WTC11 (cell line): ENCODE results near the gene PRAME. TPM values are rescaled to one million over a fixed set of nuclear protein-coding genes. Genes with fewer than 3 reads are reported as not detected.

ENCODE experiments used
- ATAC-seq: fragments of 200-7000 bp; cut with Tn5 transposase; 2 replicates; pipeline ENCODE4 v1.10.0; 2021; ENCODE audit warnings: mild to moderate bottlenecking, moderate library complexity
- CTCF ChIA-PET: fragments of 300-600 bp; sonication (Branson Sonifier 250); formaldehyde crosslinking; loops from one replicate; lab custom pipeline; 2021; ENCODE audit warnings: antibody characterized with exemption; lab: Charles Lee
- POLR2A ChIA-PET: fragments of 350-600 bp; sonication (Branson Sonifier 250); formaldehyde crosslinking; loops from one replicate; lab custom pipeline; 2021; ENCODE audit warnings: antibody characterized with exemption; lab: Charles Lee
- DNase-seq: peaks from one replicate; pipeline ENCODE4 v3.0.0; 2021; ENCODE audit warnings: low spot score
- H3K27ac Mint-ChIP-seq: 2 replicates; pipeline ENCODE4 v1.8.0; 2021; ENCODE audit warnings: mixed read lengths
- H3K27me3 Mint-ChIP-seq: 2 replicates; pipeline ENCODE4 v1.8.0; 2021; ENCODE audit warnings: low read depth, mild to moderate bottlenecking, moderate library complexity, mixed read lengths
- H3K36me3 Mint-ChIP-seq: 2 replicates; pipeline ENCODE4 v1.8.0; 2021; ENCODE audit warnings: mixed read lengths
- H3K4me1 Mint-ChIP-seq: 2 replicates; pipeline ENCODE4 v1.8.0; 2022; ENCODE audit warnings: mixed read lengths
- H3K4me3 Mint-ChIP-seq: 2 replicates; pipeline ENCODE4 v1.8.0; 2021; ENCODE audit warnings: mild to moderate bottlenecking, moderate library complexity, mixed read lengths
- H3K9me3 Mint-ChIP-seq: 2 replicates; pipeline ENCODE4 v1.8.0; 2021; ENCODE audit warnings: mixed read lengths
- ATF3 ChIP-seq: sonication (generic); formaldehyde crosslinking; conservative IDR thresholded peaks from 2 replicates; pipeline ENCODE4 v1.8.1; 2022; ENCODE audit warnings: mild to moderate bottlenecking, missing genetic modification reagents
- CREB1 ChIP-seq: sonication (generic); formaldehyde crosslinking; IDR thresholded peaks from 2 replicates; pipeline ENCODE4 v1.8.0; 2023; ENCODE audit warnings: mild to moderate bottlenecking, missing genetic modification reagents
- ELF4 ChIP-seq: sonication (generic); formaldehyde crosslinking; IDR thresholded peaks from 2 replicates; pipeline ENCODE4 v1.8.1; 2022; ENCODE audit warnings: low read depth, mild to moderate bottlenecking, moderate library complexity, missing genetic modification reagents
- EMX1 ChIP-seq: fragments of 250-450 bp; sonication (Bioruptor Pico); IDR thresholded peaks from 2 replicates; pipeline ENCODE4 v1.8.0; 2021; ENCODE audit warnings: mild to moderate bottlenecking
- ESRRA ChIP-seq: sonication (generic); formaldehyde crosslinking; IDR thresholded peaks from 2 replicates; pipeline ENCODE4 v1.8.1; 2022; ENCODE audit warnings: mild to moderate bottlenecking, missing genetic modification reagents, borderline replicate concordance
- FOXJ3 ChIP-seq: sonication (generic); formaldehyde crosslinking; IDR thresholded peaks from 2 replicates; pipeline ENCODE4 v1.9.0; 2021; ENCODE audit warnings: missing genetic modification reagents, mild to moderate bottlenecking, borderline replicate concordance
- FOXP1 ChIP-seq: sonication (generic); formaldehyde crosslinking; IDR thresholded peaks from 2 replicates; pipeline ENCODE4 v1.8.0; 2022; ENCODE audit warnings: missing genetic modification reagents, mild to moderate bottlenecking, moderate library complexity, borderline replicate concordance
- JAZF1 ChIP-seq: fragments of 250-450 bp; sonication (Bioruptor Pico); IDR thresholded peaks from 2 replicates; pipeline ENCODE4 v1.9.0; 2021; ENCODE audit warnings: moderate library complexity, mild to moderate bottlenecking, inconsistent platforms
- JUN ChIP-seq: sonication (generic); formaldehyde crosslinking; IDR thresholded peaks from 2 replicates; pipeline ENCODE4 v1.8.0; 2023; ENCODE audit warnings: mild to moderate bottlenecking, missing genetic modification reagents
- MLX ChIP-seq: sonication (generic); formaldehyde crosslinking; IDR thresholded peaks from 2 replicates; pipeline ENCODE4 v1.8.1; 2023; ENCODE audit warnings: mild to moderate bottlenecking, missing genetic modification reagents, moderate library complexity
- MXD4 ChIP-seq: fragments of 250-450 bp; sonication (Bioruptor Pico); IDR thresholded peaks from 2 replicates; pipeline ENCODE4 v1.8.0; 2021; ENCODE audit warnings: mild to moderate bottlenecking, moderate library complexity, borderline replicate concordance
- NFATC4 ChIP-seq: fragments of 250-450 bp; sonication (Bioruptor Pico); IDR thresholded peaks from 2 replicates; pipeline ENCODE4 v1.9.0; 2021; ENCODE audit warnings: mild to moderate bottlenecking
- NFYB ChIP-seq: sonication (generic); formaldehyde crosslinking; conservative IDR thresholded peaks from 2 replicates; pipeline ENCODE4 v1.8.0; 2022; ENCODE audit warnings: low read depth, missing genetic modification reagents
- ZNF281 ChIP-seq: sonication (generic); formaldehyde crosslinking; IDR thresholded peaks from 2 replicates; pipeline ENCODE4 v1.8.0; 2023; ENCODE audit warnings: mild to moderate bottlenecking, missing genetic modification reagents
- ZNF416 ChIP-seq: fragments of 250-450 bp; sonication (Bioruptor Pico); IDR thresholded peaks from 2 replicates; pipeline ENCODE4 v1.9.0; 2021; ENCODE audit warnings: mild to moderate bottlenecking, inconsistent platforms
- ZNF671 ChIP-seq: fragments of 250-450 bp; sonication (Bioruptor Pico); IDR thresholded peaks from 2 replicates; pipeline ENCODE4 v1.8.0; 2021; ENCODE audit warnings: mild to moderate bottlenecking
- total RNA-seq: library from RNA; stranded (reverse); gene quantifications from 3 replicates; pipeline ENCODE4 v1.2.3, GENCODE V29; 2021
- TF ChIP-seq, protein P1 (sequence below): sonication (generic); formaldehyde crosslinking; IDR thresholded peaks from 2 replicates; pipeline ENCODE4 v1.8.1; 2022; ENCODE audit warnings: low read depth, missing genetic modification reagents, borderline replicate concordance
- TF ChIP-seq, protein P2 (sequence below): sonication (generic); formaldehyde crosslinking; IDR thresholded peaks from 2 replicates; pipeline ENCODE4 v1.8.1; 2022; ENCODE audit warnings: mild to moderate bottlenecking, missing genetic modification reagents, moderate library complexity, borderline replicate concordance

The PRAME gene
- total RNA-seq, 1 experiment from 2014 or later = 1.5 TPM

- no peak for TF ChIP-seq FOXP1
- TF ChIP-seq ZNF416 (CRISPR knock-in tag) = no peak
- TF ChIP-seq ZNF281 (CRISPR knock-in tag) = no peak
- no peak for TF ChIP-seq ESRRA (CRISPR knock-in tag)
- TF ChIP-seq CREB1 (CRISPR knock-in tag) = no peak
- no peak for TF ChIP-seq JAZF1 (CRISPR knock-in tag)
- TF ChIP-seq ELF4 (CRISPR knock-in tag) = no peak
- no peak for TF ChIP-seq JUN (CRISPR knock-in tag)
- no peak for TF ChIP-seq EMX1 (CRISPR knock-in tag)
- TF ChIP-seq FOXJ3 = no peak
- TF ChIP-seq MLX (CRISPR knock-in tag) = no peak
- TF ChIP-seq, protein P1, sequence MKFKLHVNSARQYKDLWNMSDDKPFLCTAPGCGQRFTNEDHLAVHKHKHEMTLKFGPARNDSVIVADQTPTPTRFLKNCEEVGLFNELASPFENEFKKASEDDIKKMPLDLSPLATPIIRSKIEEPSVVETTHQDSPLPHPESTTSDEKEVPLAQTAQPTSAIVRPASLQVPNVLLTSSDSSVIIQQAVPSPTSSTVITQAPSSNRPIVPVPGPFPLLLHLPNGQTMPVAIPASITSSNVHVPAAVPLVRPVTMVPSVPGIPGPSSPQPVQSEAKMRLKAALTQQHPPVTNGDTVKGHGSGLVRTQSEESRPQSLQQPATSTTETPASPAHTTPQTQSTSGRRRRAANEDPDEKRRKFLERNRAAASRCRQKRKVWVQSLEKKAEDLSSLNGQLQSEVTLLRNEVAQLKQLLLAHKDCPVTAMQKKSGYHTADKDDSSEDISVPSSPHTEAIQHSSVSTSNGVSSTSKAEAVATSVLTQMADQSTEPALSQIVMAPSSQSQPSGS (CRISPR knock-in tag) = no peak
- TF ChIP-seq NFYB = no peak
- TF ChIP-seq MXD4 (CRISPR knock-in tag) = no peak
- DNase-seq (no peak), ATAC-seq (peak; percentile 22)
- Mint-ChIP-seq H3K4me3 (peak overlapping the region; percentile 77), H3K36me3 (peaks cover 47% of the 10 kb centered on the region), H3K9me3 (peaks cover 17% of the 10 kb centered on the region), H3K27me3 (peaks cover 62% of the 10 kb centered on the region), H3K27ac (no peak overlapping the region), H3K4me1 (peaks cover 8% of the 10 kb centered on the region)
- POLR2A ChIA-PET = interaction anchor here (0.7 kb wide), 1 partner anchor 9 kb away, joined by 3 read pairs; no protein-coding TSS in a partner anchor
- CTCF ChIA-PET = interaction anchor here (1.1 to 2.2 kb wide), 5 partner anchors 13 to 363 kb away, joined by 3 to 17 read pairs (median 8); partner anchors contain the start of genes PRAME and ZNF280A
Measured at GRCh38 chr22:22507743-22508273, 51.3 kb downstream of the PRAME start.

- ATAC-seq = no peak
- TF ChIP-seq, protein P2, sequence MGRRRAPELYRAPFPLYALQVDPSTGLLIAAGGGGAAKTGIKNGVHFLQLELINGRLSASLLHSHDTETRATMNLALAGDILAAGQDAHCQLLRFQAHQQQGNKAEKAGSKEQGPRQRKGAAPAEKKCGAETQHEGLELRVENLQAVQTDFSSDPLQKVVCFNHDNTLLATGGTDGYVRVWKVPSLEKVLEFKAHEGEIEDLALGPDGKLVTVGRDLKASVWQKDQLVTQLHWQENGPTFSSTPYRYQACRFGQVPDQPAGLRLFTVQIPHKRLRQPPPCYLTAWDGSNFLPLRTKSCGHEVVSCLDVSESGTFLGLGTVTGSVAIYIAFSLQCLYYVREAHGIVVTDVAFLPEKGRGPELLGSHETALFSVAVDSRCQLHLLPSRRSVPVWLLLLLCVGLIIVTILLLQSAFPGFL = no peak
- no peak for TF ChIP-seq NFYB
- TF ChIP-seq ESRRA (CRISPR knock-in tag) = no peak
- TF ChIP-seq NFATC4 (CRISPR knock-in tag) = no peak
- TF ChIP-seq ZNF671 (CRISPR knock-in tag) = no peak
- no peak for TF ChIP-seq ATF3 (CRISPR knock-in tag)
- TF ChIP-seq ZNF281 (CRISPR knock-in tag) = no peak
- TF ChIP-seq EMX1 (CRISPR knock-in tag) = no peak
- TF ChIP-seq FOXJ3 = no peak
- TF ChIP-seq, all 79 proteins: peak for 0
- DNase-seq = no peak
- Mint-ChIP-seq H3K27me3 (peaks cover 51% of the 10 kb centered on the region), H3K36me3 (peaks cover 51% of the 10 kb centered on the region), H3K4me3 (peak overlapping the region; percentile 77), H3K9me3 (peaks cover 17% of the 10 kb centered on the region), H3K4me1 (peaks cover 8% of the 10 kb centered on the region), H3K27ac (no peak overlapping the region)
- ChIA-PET CTCF (no interaction called here), POLR2A (no interaction called here)
Measured at GRCh38 chr22:22506736-22507135, 52.3 kb downstream of the PRAME start.
